Activated effector memory CD4-positive, alpha-beta T cell treated with Interleukin-2 at 50 U/mL for 16 hours (primary cell): Measurements from ENCODE around the gene DTX3L.

Experiments used
- DNase-seq: peaks from one replicate; pipeline ENCODE4 v3.0.0-alpha.2; 2020

DTX3L gene

DNA sequence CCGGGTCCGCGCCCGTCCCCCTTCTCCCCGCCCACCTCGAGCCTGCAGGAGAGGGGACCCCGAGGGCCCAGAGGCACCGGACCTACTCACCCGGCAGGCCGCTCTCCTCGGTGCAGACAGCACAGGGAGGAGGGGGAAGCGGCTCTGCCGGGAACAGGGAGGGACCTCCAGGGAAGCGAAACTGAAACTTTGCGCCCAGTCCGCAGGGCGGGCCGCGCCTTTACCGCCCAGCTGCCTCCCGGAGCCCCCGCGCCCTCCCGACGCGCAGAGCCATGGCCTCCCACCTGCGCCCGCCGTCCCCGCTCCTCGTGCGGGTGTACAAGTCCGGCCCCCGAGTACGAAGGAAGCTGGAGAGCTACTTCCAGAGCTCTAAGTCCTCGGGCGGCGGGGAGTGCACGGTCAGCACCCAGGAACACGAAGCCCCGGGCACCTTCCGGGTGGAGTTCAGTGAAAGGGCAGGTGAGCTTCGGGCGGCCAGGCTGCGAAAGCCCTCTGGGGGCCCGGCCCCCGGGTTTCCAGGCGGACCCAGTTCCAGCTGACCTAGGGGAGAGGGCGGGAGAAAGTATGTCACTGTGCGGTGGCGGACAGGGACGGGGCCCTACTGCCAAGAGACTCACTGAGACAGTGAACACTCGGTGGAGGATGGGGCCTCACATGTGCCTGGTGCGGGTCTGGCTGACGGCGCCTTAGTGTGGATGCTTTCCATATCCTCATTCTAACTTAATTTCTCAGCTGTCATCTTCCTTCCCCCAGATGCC, at the start of gene DTX3L, which contains the start of gene PARP9:
Gene DTX3L (plus strand): TSS at position 184 of the 758 bp plus-strand sequence. CDS start 89 bp downstream, at position 273.
Gene PARP9 (minus strand): TSS at position 146 of the 758 bp plus-strand sequence. CDS start 4,680 bp downstream, outside the sequence.
- peak; percentile 66 for DNase-seq

DNA sequence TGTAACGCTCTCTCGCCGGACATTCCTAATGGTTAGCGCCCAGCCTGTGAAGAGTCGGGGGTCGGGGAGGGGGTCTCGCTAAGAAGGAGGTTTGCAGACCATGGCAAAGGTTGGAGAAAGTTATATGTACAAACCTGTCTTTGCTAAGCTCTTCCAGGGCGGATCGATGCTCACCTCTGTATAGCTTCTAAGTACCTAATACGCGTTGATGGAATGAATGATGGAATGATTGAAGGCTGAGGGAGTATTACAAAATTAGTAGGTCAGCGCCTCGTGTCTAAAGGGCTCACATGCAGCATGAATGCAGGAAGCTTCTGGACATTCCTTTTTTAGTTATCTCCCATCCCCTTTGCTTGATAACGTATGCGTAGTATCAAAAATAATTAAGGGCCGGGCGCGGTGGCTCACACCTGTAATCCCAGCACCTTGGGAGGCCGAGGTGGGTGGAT, 49.1 kb upstream of the DTX3L start:
- DNase-seq: no peak

DNA sequence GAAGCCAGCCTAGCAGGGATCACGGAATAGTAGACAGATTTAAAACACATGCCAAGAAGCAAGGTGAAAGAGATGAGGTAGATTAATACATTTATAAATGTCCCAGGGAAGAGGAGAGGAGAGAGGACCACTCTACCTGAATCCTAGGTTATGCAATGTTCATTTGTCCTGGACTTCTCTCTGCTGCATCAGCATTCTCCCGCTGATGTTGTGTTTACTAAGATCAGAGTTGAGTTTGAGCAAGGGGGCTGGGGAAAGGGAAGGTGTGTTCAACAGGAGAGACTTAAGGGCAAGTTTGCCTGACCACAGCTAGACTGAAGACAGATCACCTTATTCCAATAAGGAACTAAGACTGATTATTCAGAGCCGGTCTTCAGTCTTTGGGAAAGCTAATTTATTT, 48.3 kb upstream of the DTX3L start:
- no peak for DNase-seq

DNA sequence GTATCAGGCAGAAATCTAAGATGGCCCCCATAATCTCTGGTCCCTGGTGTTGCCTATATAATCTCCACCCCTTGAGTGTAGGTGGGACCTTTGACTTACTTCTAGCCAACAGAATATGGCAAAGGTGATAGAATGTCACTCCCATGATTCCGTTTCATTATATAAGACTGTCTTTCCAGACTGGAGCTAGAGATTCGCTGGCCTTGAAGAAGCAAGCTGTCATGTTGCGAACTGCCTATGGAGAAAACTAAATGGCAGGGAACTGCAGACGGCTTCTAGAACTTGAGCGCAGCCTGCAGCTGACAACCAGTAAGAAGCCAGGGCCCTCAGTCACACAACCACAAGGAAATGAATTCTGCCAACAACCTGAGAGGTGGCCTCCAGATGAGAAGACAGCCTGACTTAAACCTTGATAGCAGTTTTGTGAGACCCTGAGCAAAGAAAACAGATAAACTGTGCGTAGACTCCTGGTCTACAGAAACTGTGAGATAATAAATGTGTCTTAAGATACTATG, 47.2 kb upstream of the DTX3L start:
- DNase-seq: no peak

DNA sequence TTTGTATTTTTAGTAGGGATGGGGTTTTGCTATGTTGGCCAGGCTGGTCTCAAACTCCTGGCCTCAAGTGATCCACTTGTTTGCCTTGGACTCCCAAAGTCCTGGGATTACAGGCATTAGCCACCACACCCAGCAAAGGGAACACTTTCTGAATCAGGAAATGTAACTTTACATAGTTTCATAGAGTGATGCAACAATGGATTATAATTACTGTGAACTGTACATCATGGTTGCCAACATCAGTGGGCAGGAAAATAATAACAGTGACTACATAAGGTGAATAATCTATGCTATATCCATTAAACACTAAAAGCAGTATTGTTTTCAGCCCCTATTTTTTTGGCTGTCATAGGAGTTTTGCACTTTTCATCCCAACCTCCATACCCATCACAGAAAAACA, 44.4 kb upstream of the DTX3L start:
- no peak for DNase-seq

DNA sequence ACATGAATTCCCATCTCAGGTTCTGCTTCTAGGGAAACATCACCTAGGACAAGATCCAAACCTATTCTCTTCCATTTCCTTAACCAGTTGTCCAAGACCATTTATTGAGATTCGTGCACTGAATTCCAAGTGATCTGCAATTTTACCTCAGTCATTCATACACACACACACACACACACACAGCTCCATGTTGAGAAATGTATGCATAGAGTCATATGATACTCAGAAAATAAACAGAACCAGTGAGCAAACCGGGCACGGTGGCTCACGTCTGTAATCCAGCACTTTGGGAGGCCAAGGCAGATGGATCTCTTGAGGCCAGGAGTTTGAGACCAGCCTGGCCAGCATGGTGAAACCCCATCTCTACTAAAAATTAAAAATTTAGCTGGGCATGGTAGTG, 43.3 kb upstream of the DTX3L start:
- DNase-seq: no peak

DNA sequence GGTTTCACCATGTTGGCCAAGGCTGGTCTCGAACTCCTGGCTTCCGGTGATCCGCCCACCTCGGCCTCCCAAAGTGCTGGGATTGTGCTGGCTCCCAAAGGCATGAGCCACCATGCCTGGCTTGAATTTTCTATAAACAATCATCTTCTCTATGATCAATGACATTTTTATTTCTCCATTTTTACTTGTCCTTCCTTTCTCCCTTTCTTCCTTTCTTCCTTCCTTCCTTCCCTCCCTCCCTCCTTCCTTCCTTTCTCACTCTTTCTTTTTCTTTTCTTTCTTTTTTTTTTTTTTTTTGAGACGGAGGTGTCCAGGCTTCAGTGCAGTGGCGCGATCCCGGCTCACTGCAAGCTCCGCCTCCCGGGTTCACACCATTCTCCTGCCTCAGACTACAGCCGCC, 40.8 kb upstream of the DTX3L start:
- DNase-seq: no peak

DNA sequence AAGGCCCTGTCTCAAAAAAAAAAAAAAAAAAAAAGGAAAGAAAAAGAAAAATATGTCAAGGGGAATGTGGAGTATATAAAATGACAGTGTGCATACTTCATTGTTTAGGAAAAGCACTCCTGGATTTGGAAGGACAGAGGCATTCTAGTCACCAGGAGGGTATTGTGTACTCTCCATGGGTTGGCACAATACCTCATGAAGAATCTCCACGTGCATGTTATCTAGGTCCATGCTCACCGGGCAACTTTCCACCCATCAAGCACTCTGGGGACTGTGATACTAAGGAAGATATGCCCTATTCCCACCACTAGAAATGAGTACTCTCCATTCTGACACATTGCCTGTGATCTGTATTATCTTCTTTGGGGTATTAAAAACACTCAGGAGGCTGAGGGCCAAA, 34.0 kb upstream of the DTX3L start:
- no peak for DNase-seq

DNA sequence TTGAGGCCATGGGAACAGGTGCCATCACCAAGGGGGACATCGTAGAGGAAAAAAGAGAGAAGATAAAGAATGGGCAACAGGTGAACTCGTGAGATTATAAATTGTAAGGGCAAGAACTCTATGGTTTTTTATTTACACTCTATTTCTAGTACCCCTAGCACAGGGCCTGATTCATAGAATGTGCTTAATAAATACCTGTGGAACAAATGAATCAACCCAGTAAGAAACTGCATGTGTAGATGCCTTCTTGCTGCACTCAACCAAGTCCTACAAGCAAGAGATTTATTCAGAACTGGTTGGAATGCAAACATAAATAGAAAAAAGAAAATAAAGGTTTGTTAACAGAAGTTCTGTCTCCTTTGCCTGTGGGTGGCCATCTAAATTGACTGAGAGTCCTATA, 30.7 kb upstream of the DTX3L start:
- no peak for DNase-seq

DNA sequence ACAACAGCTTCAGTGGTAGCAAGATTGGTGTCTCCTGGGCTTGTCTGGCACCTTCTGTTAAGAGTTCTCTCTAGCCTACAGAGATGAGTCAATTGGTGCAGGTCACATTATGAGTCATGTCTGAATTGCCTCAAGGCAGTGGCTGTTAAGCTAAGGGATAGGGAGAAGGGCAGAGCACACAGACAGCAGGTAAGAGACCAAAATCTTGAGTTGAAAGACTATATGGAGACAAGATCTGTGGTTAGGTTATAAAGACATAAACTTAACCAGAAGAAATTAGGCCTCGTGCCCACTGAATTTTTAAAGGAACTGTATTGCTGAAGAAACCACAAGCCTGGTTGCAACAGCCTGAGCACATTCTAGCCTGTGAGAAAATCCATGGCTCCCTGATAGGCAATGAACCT, 30.2 kb upstream of the DTX3L start:
- DNase-seq: no peak

DNA sequence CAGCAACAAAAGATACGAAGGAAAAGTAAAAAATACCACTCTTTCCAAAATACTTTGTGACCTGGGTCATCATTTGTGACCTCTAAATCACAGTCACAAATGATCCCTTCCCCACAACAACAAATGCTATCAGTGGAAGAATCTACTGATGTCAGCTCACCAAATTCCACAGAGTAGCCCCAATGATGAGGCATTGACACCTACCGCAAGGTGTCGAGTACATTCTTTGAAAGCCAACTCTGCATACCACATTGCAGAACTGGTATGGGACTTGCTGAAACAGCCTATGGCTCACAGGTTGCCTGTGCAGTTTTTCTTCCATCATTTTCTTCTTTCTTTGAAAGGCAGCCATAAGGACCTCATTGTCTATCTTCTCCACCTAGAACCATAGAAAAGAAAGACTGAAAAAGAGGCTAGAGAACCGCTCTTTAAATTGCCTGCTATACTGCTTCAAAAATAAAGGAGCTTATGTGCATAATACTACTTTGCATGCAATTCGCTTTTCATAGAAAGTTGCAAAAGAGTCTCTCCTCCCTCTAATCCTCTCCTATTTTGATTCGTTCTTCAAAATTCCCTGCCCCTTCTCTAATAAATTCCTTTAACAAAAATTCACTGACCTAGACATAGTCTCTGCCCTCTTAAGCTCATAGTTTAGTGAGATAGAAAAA, 28.0 kb upstream of the DTX3L start:
- DNase-seq: no peak

DNA sequence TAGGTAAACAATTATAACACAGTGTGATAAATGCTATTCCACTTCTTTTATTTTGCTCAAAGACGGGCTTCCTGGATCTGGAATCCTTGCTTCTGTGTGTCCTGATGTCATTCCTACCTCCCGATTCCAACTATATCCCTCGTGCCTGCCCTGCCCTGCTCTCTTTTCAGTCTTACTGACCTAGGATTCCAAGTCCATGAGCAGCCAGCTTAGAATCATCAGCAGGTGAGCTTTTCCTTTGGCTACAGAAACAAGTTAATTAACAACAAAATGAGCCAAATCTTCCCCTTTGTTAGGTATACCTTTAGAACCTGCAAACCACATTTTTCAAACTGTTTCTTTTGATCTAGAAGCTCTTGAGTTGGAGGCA, 27.5 kb upstream of the DTX3L start:
- DNase-seq: no peak

DNA sequence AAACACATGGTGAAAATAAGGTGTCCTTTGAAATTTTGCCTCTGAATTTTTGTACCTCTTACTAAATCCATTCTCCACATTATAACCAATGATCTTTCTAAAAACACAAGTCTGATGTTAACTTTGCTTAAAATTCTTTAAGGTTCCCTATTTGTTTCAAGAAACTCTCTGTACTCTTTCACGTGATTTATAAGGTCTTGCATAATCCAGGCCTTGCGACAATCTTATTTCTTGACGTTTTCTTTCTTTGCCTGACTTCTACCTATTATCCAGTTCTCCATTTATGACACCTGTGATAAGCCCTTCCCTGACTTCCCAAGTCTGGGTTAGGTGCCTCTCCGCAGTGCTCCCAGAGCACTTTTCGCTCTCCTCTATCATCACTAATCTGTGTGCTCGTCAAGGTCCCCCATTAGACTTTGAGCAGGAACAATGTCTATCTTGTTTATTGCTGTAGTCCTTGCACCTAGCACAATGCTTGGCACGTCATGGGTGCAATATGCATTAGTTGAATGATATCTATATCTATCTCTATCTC, 25.1 kb upstream of the DTX3L start:
- no peak for DNase-seq

DNA sequence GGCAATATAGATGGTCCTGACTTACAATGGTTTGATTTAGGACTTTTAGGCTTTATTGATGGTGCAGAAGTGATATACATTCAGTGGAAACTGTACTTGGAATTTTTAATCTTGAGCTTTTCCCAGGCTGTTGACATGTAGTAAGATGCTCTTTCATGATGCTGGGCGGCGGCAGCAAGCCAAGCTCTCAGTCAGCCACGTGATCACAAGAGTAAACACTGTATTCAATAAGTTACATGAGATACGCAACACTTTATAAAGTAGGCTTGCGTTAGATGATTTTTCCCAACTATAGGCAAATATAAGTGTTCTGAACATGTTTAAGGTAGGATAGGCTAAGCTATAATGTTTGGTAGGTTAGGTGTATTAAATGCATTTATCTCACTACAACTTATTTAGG, 18.0 kb upstream of the DTX3L start:
- DNase-seq: no peak

DNA sequence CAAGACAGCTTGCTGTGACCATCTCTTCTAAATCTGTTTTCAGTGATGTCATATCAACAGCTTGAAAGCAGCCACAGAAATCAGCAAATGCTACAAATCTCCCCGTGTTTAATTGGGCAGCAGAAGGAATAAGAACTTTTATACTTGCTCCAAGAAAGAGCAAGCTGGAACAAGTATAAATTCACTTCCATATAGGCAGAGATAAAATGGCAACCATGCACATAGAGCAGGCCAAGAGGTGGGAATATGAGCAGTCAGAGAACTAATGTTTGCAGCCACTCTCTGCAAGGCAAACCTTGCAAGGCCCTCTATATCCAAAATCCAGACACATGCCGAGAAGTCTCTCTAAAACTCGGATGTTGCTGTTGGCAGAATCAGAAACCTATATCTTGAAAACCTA, 16.1 kb upstream of the DTX3L start:
- DNase-seq: no peak

DNA sequence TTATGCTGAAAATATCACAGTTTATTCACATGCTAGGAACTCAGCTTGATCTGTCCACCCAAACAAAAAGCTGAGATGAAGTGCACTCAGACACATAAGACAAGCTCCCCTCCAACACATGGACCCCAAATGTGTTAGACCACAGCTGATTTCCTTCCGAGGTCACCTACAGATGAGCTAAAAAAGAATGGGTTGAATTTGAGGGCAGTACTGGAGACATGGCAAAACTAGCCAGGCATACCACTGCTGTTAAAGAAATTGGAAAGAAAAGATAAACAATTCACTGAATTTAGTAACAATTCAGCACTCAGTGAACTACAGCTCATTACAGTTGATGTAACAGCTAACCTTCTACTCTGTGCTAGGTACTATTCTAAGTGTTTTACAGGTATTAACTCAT, 15.5 kb upstream of the DTX3L start:
- no peak for DNase-seq

DNA sequence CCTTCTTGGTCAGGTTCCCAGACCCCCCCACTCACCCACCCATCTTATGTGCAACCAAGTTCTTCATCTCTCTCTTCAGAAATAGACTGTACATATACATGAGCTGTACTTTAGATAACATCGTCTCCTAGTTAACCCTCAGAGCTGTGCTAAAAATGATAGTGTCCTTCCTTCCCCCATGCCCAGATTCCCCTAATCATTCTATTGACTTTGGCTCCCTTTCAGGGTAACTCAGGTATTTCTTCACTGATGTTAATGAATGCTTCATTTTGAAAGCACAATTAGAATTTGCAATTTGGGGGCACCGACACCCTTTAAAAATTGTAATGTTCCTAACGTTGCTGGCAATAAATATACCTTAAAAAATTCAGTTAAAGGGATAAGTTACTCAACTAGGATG, 11.0 kb upstream of the DTX3L start:
- no peak for DNase-seq

DNA sequence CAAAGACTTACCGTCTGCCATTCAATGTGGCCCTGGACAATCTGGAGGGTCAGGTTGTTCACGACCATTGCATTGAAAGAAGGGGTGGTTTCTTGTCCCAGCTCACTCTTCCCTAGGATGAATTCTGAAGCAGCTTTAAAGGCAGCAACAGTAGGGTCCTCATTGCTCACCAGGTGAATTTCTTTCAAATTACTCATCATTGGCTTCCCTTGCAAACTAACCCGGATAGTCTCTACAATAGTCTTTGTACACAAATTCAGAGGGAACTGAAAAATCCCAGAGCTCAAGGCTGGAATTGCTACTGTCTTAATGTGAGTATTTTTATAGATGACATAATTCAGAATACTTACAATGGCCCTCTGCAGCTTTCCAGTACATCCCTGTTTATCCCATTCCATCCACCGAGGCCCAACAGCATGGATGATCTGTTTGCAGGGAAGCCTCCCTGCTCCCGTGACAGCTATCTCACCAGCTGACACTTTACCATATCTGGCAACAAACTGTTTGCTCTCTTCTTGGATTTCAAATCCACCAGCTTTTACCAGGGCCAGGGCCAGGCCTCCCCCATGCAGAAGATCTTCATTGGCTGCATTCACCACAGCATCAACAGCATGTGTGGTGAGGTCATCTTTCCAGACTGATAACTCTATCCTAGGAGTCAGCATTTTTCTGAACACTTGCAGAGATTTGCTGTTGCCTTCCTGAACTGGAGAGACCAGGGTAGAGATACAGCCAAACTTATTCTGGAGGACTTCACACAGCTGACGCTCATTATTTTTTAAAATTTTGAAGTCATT, 8.7 kb upstream of the DTX3L start:
- no peak for DNase-seq

DNA sequence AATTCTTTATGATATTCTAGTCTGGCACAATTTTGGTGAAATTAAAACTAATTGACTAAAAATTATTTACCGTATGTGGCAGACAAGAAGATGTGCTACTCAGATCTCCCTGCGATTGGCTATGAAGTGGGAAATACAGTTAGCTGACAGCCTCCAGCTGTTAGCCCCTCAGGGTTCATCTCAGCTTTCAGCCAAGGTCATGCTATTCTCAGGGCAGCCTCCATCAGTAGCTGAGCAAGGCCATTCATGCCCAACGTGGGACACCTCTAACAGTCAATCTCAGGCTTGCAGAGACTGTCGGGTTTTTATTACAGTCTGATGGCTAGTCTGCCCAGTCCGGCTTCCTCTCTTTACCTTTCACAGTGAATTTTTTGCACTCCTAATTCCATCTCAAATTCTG, 6.8 kb upstream of the DTX3L start:
- no peak for DNase-seq

DNA sequence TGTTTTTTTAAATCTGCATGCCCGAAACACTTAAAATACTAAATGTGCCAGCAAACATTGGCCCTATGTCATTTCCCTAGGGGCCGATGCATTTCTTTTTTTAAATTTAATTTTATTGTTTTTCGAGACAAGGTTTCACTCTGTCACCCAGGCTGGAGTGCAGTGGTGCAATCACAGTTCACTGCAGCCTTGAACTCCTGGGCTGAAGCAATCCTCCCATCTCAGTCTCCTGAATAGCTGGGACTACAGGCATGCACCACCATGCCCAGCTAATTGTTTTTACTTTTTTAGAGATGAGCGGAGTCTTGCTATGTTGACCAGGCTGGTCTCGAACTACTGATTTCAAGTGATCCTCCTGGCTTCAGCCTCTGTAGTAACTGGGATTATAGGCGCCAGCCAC, 5.5 kb upstream of the DTX3L start:
- DNase-seq: no peak

DNA sequence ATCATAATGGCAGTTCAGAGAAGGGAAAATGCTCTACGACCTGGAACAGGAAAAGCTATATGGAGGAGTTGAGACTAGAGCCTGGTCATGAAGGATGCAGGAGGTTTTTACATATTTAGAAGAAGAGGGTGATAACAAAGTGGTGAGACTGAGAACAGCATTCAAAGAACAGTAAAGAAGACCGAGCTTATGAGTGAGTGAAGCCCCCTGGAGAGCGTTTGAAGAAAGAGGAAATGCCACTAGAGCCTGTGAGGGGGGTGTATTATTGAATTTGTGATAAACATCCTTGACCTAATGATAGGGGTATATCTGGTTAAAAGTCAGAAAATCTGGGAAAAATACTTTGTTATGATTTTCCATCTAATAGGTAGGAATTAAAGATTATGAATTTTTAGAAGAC, 4.2 kb upstream of the DTX3L start:
- no peak for DNase-seq

DNA sequence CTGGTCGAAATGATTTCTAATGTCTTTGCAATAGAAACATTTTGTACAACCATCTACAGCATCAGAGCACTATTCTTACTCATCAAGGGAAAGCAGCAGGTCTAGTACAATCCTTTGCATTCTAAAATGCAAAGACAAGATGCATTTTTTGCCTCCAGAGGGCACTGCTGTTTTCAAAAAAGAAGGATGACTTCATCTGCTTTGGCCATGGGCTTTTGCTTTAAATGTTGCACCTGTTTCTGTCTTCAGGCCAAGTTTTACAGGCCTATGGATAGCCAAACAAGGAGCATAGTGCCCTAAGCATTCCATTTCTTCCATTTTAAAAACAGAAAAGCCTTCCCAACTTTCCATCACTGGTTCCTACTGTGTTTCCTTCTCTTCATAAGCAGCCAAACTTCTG, 3.5 kb upstream of the DTX3L start:
- peak; percentile 21 for DNase-seq
